Memory B cell (primary cell): ENCODE data around the gene PCSK9.

ENCODE experiments used
- ATAC-seq: fragments of 150-1000 bp; cut with Tn5 transposase; 2 replicates; pipeline ENCODE4 v1.10.0; 2021; ENCODE audit warnings: low read depth, mild to moderate bottlenecking, moderate library complexity
- DNase-seq, 2 donors: peaks; one replicate each; pipeline ENCODE4 v3.0.0; 2022; ENCODE audit warnings: low spot score in 2 of 2
- H3K27ac Mint-ChIP-seq: one replicate; pipeline ENCODE4 v1.8.0; 2022; ENCODE audit warnings: mild to moderate bottlenecking, moderate library complexity, mixed read lengths
- H3K27me3 Mint-ChIP-seq: one replicate; pipeline ENCODE4 v1.8.0; 2022; ENCODE audit warnings: mixed read lengths
- H3K36me3 Mint-ChIP-seq: one replicate; pipeline ENCODE4 v1.8.0; 2022; ENCODE audit warnings: mild to moderate bottlenecking, mixed read lengths
- H3K4me1 Mint-ChIP-seq: one replicate; pipeline ENCODE4 v1.8.0; 2022; ENCODE audit warnings: mixed read lengths
- H3K4me3 Mint-ChIP-seq: one replicate; pipeline ENCODE4 v1.8.0; 2022; ENCODE audit warnings: mild to moderate bottlenecking, moderate library complexity, mixed read lengths
- H3K9me3 Mint-ChIP-seq: one replicate; pipeline ENCODE4 v1.8.0; 2022; ENCODE audit warnings: mixed read lengths

The PCSK9 gene

GRCh38 chr1:55044617-55045397, 5.5 kb downstream of the PCSK9 start:
- peaks cover 12% of the 10 kb centered on the region for H3K27me3 Mint-ChIP-seq
- H3K9me3 Mint-ChIP-seq = no peaks in the 10 kb centered on the region
- H3K4me3 Mint-ChIP-seq = no peak overlapping the region
- H3K36me3 Mint-ChIP-seq = no peaks in the 10 kb centered on the region
- no peak overlapping the region for H3K27ac Mint-ChIP-seq
- DNase-seq (no peak), ATAC-seq (no peak)
- no peaks in the 10 kb centered on the region for H3K4me1 Mint-ChIP-seq

DNA sequence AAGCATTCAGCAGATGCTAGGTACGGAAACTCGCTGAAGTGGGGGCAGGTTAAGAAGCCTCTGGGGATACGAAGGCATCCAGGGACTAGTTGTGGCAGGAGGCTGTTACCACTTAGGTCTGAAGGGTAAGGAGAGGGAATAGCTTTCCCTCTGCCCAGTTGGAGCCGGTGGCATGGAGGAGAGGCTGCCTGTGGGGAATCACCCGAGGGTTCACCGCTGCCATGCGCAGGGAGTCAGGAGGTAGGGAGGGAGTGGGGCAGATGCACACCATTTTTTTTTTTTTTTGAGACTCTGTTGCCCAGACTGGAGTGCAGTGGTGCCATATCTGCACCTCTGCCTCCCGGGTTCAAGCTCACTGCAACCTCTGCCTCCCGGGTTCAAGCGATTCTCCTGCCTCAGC, 6.1 kb downstream of the PCSK9 start:
- ATAC-seq = no peak

GRCh38 chr1:55046871-55047270, 7.5 kb downstream of the PCSK9 start:
- Mint-ChIP-seq H3K9me3 (no peaks in the 10 kb centered on the region), H3K27ac (no peak overlapping the region), H3K4me3 (no peak overlapping the region), H3K27me3 (peaks cover 5% of the 10 kb centered on the region), H3K4me1 (no peaks in the 10 kb centered on the region), H3K36me3 (no peaks in the 10 kb centered on the region)
- ATAC-seq (no peak), DNase-seq (no peak)

More for the DNA sequence above, 6.1 kb downstream of the PCSK9 start:
- Mint-ChIP-seq H3K27me3 (peaks cover 6% of the 10 kb centered on the region), H3K4me3 (no peak overlapping the region), H3K36me3 (no peaks in the 10 kb centered on the region), H3K27ac (no peak overlapping the region), H3K4me1 (no peaks in the 10 kb centered on the region), H3K9me3 (no peaks in the 10 kb centered on the region)
- no peak for DNase-seq

- no peaks in the 10 kb centered on the region for H3K4me1 Mint-ChIP-seq
- ATAC-seq (no peak), DNase-seq (no peak)
- H3K4me3 Mint-ChIP-seq = no peak overlapping the region
- H3K27me3 Mint-ChIP-seq = peaks cover 5% of the 10 kb centered on the region
- no peaks in the 10 kb centered on the region for H3K9me3 Mint-ChIP-seq
- H3K36me3 Mint-ChIP-seq = no peaks in the 10 kb centered on the region
- no peak overlapping the region for H3K27ac Mint-ChIP-seq
Measured at GRCh38 chr1:55047611-55048010, 8.3 kb downstream of the PCSK9 start.

DNA sequence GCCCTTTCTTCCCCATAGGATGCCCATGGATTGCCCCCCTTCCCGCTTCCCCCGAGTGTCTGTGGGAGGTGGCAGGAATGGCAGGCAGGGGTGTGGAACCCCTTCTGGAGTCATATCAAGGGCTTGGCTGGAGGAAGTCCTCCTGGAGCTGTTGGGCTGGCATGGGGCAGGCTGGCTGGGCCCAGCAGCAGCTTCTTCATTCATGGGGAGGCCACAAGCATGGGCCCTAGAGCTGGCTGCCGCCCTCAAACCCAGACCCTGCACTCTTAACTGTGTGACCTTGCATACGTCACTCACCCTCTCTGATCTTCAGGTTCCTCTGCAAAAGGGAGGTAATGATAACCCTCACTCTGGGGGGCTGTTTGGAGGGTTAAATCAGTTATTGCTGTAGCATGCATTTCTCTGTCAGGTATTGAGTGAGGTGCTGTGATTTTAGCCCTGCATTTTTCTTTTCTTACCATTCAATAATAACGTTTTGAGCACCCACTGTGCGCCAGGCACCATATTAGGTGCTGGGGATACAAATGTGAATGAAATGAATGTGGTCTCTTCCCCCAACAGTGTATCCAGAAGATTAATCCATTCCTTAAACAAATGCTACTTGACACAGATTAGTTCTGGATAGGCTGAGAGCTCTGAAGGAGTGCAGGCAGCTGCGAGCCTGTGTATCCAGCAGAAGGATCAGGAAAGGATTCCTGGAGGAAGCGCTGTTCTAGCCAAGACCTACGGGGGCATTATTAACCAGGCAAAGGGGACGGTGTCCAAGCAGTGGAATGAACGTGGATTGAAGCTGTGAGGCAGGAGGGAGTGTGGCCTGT, 9.3 kb downstream of the PCSK9 start:
- Mint-ChIP-seq H3K4me1 (no peaks in the 10 kb centered on the region), H3K9me3 (no peaks in the 10 kb centered on the region), H3K27ac (no peak overlapping the region), H3K4me3 (no peak overlapping the region), H3K36me3 (no peaks in the 10 kb centered on the region), H3K27me3 (peaks cover 5% of the 10 kb centered on the region)
- DNase-seq (no peak), ATAC-seq (no peak)

GRCh38 chr1:55049271-55049913, 10.0 kb downstream of the PCSK9 start:
- ATAC-seq (no peak), DNase-seq (no peak)
- Mint-ChIP-seq H3K4me3 (no peak overlapping the region), H3K9me3 (no peaks in the 10 kb centered on the region), H3K4me1 (no peaks in the 10 kb centered on the region), H3K27me3 (peaks cover 5% of the 10 kb centered on the region), H3K36me3 (no peaks in the 10 kb centered on the region), H3K27ac (no peak overlapping the region)

DNA sequence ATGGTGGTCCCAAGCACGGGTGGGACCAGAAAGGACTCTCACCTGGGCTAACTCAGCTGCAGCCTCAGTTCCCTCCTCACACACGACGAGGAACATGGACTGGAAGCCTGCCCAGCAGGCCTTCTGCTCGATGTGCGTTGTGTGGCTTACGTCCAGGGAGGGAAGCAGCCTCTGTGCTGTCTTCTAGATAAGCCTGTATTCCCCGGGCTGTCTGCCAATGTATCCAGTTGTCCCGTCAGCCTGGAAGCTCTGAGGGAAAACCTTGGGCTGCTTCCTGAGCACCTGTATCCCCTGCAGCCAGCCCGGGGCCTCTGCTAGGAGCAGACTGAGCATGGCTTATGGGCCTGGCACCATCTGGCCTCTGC, 10.5 kb downstream of the PCSK9 start:
- no peak for DNase-seq
- Mint-ChIP-seq H3K9me3 (no peaks in the 10 kb centered on the region), H3K27me3 (peaks cover 5% of the 10 kb centered on the region), H3K4me3 (no peak overlapping the region), H3K27ac (no peak overlapping the region), H3K36me3 (no peaks in the 10 kb centered on the region), H3K4me1 (no peaks in the 10 kb centered on the region)
- ATAC-seq = no peak

DNA sequence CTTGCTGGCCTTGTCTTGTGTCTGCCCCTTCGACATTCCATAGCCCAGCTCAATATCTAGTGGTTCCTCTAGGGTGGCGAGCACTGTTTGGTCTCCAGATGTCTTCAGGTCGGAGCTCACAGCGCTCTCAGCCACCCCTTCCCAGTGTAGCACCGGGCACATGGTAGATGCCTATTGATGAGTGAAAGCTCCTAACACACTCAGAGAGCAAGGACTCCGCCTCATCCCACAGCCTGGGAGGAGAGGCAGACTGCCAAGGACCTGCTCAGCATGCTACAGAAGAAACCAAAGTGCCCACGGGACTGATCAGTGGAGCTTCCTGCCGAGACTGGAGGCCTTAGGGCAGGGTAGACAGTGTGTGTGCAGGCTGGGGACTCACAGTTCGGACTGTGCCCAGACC, 10.9 kb downstream of the PCSK9 start:
- H3K4me1 Mint-ChIP-seq = no peaks in the 10 kb centered on the region
- no peak for ATAC-seq

GRCh38 chr1:55051169-55051568, 11.8 kb downstream of the PCSK9 start:
- no peak overlapping the region for H3K4me3 Mint-ChIP-seq
- peaks cover 5% of the 10 kb centered on the region for H3K27me3 Mint-ChIP-seq
- no peak for ATAC-seq
- DNase-seq = no peak
- no peaks in the 10 kb centered on the region for H3K9me3 Mint-ChIP-seq
- no peaks in the 10 kb centered on the region for H3K36me3 Mint-ChIP-seq
- H3K27ac Mint-ChIP-seq = no peak overlapping the region
- H3K4me1 Mint-ChIP-seq = no peaks in the 10 kb centered on the region

More for the DNA sequence above, 10.9 kb downstream of the PCSK9 start:
- DNase-seq = no peak
- Mint-ChIP-seq H3K36me3 (no peaks in the 10 kb centered on the region), H3K27me3 (peaks cover 5% of the 10 kb centered on the region), H3K9me3 (no peaks in the 10 kb centered on the region), H3K4me3 (no peak overlapping the region), H3K27ac (no peak overlapping the region)

DNA sequence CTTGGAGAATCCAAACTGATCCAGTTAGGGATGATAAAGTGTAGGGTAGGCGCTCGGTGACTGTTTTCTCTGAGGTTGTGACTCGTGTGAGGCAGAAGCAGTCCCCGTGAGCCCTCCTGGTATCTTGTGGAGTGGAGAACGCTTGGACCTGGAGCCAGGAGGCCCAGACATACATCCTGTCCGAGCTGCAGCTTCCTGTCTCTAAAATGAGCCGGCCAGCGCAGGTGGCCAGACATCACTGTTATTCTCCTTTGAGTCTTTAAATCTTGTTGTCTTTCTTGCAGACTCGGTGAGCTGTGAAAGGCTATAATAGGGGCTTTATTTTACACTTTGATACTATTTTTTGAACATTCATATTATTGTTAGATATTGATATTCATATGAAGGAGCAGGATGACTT, 12.3 kb downstream of the PCSK9 start:
- Mint-ChIP-seq H3K36me3 (no peaks in the 10 kb centered on the region), H3K27me3 (peaks cover 5% of the 10 kb centered on the region), H3K9me3 (no peaks in the 10 kb centered on the region), H3K4me1 (no peaks in the 10 kb centered on the region), H3K27ac (no peak overlapping the region), H3K4me3 (no peak overlapping the region)
- DNase-seq (no peak), ATAC-seq (no peak)

GRCh38 chr1:55052221-55053142, 13.1 kb downstream of the PCSK9 start:
- DNase-seq (no peak), ATAC-seq (no peak)
- no peak overlapping the region for H3K27ac Mint-ChIP-seq
- peaks cover 3% of the 10 kb centered on the region for H3K27me3 Mint-ChIP-seq
- no peak overlapping the region for H3K4me3 Mint-ChIP-seq
- no peaks in the 10 kb centered on the region for H3K4me1 Mint-ChIP-seq
- no peaks in the 10 kb centered on the region for H3K9me3 Mint-ChIP-seq
- no peaks in the 10 kb centered on the region for H3K36me3 Mint-ChIP-seq

- H3K9me3 Mint-ChIP-seq = no peaks in the 10 kb centered on the region
- H3K4me1 Mint-ChIP-seq = no peaks in the 10 kb centered on the region
- H3K4me3 Mint-ChIP-seq = no peak overlapping the region
- no peak for ATAC-seq
- no peaks in the 10 kb centered on the region for H3K36me3 Mint-ChIP-seq
- H3K27ac Mint-ChIP-seq = no peak overlapping the region
- DNase-seq = no peak
- peaks cover 3% of the 10 kb centered on the region for H3K27me3 Mint-ChIP-seq
Measured at GRCh38 chr1:55053265-55053954, 14.1 kb downstream of the PCSK9 start.

DNA sequence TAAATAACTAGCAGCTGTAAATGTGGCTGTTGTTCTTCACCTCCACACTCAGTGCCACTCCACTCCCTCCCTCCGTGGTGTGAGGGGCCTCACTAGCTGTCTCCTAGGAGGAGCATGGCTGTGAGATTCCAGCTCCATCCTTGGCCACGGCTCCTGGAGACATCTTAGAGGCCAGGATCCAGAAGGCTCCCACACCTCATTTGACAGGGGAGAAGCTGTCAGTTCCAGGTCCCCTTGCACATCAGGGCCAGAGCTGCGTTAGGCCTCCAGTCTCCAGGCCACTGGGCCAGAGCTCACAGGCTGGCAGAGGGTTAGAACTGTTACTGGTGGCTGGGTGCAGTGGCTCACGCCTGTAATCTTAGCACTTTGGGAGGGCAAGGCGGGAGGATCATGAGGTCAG, 15.0 kb downstream of the PCSK9 start:
- DNase-seq = no peak
- Mint-ChIP-seq H3K4me1 (no peaks in the 10 kb centered on the region), H3K4me3 (no peak overlapping the region), H3K36me3 (no peaks in the 10 kb centered on the region), H3K27ac (no peak overlapping the region), H3K27me3 (peaks cover 3% of the 10 kb centered on the region), H3K9me3 (no peaks in the 10 kb centered on the region)
- no peak for ATAC-seq
